Hepatocyte (in vitro differentiated cells): Measurements from ENCODE around the gene DHRS7B. TPM values are rescaled to one million over a fixed set of nuclear protein-coding genes. Genes with fewer than 3 reads are reported as not detected.

ENCODE experiments used
- DNase-seq: peaks from one replicate; pipeline ENCODE4 v3.0.0-alpha.2; 2016; ENCODE audit warnings: low spot score
- H2AFZ ChIP-seq: fragments of 200-600 bp; sonication (generic); 2 replicates; pipeline ENCODE4 v1.6.0; 2016; ENCODE audit warnings: antibody characterized with exemption, mild to moderate bottlenecking
- H3K27ac ChIP-seq: fragments of 200-600 bp; sonication (generic); 2 replicates; pipeline ENCODE4 v1.5.1; 2016; ENCODE audit warnings: mild to moderate bottlenecking
- H3K27me3 ChIP-seq: fragments of 200-600 bp; sonication (generic); 2 replicates; pipeline ENCODE4 v1.6.1; 2016
- H3K36me3 ChIP-seq: fragments of 200-600 bp; sonication (generic); replicated peaks from 2 replicates; pipeline ENCODE4 v1.5.1; 2016; ENCODE audit warnings: low read depth; ENCODE audit not compliant: insufficient read depth
- H3K4me1 ChIP-seq: fragments of 200-600 bp; sonication (generic); 2 replicates; pipeline ENCODE4 v1.5.1; 2016; ENCODE audit warnings: mild to moderate bottlenecking, moderate library complexity; ENCODE audit not compliant: insufficient read depth
- H3K4me2 ChIP-seq: fragments of 200-600 bp; sonication (generic); 2 replicates; pipeline ENCODE4 v1.6.0; 2016
- H3K4me3 ChIP-seq: fragments of 200-600 bp; sonication (generic); 2 replicates; pipeline ENCODE4 v1.5.1; 2016; ENCODE audit warnings: mild to moderate bottlenecking
- H3K79me2 ChIP-seq: fragments of 200-600 bp; sonication (generic); 2 replicates; pipeline ENCODE4 v1.6.0; 2017; ENCODE audit warnings: mild to moderate bottlenecking
- H3K9me2 ChIP-seq: fragments of 200-600 bp; sonication (generic); replicated peaks from 2 replicates; pipeline ENCODE4 v1.6.0; 2017; ENCODE audit warnings: mild to moderate bottlenecking; ENCODE audit not compliant: insufficient read depth
- H3K9me3 ChIP-seq: fragments of 200-600 bp; sonication (generic); 2 replicates; pipeline ENCODE4 v1.5.1; 2016; ENCODE audit warnings: low read depth, mild to moderate bottlenecking
- H4K20me1 ChIP-seq: fragments of 200-600 bp; sonication (generic); 2 replicates; pipeline ENCODE4 v1.6.0; 2016; ENCODE audit warnings: mild to moderate bottlenecking; ENCODE audit not compliant: insufficient read depth, poor library complexity, severe bottlenecking
- CTCF ChIP-seq: fragments of 200-600 bp; sonication (generic); IDR thresholded peaks from 2 replicates; pipeline ENCODE4 v1.5.1; 2016; ENCODE audit warnings: antibody characterized with exemption, mild to moderate bottlenecking; ENCODE audit not compliant: poor library complexity
- EZH2 ChIP-seq: fragments of 200-600 bp; sonication (generic); IDR thresholded peaks from 2 replicates; pipeline ENCODE4 v1.6.1; 2016; ENCODE audit warnings: antibody characterized with exemption, mild to moderate bottlenecking, borderline replicate concordance
- EZH2phosphoT487 ChIP-seq: fragments of 200-600 bp; sonication (generic); IDR thresholded peaks from one replicate; pipeline ENCODE4 v1.6.1; 2018; ENCODE audit warnings: antibody characterized with exemption, mild to moderate bottlenecking, low read depth, moderate library complexity; ENCODE audit not compliant: unreplicated experiment, severe bottlenecking
- WGBS: methylation state at CpG from one replicate; pipeline ENCODE4 v1.1.6; 2016; ENCODE audit warnings: low lambda C conversion rate; ENCODE audit errors: missing lambda C conversion rate; 5-methylcytosine and 5-hydroxymethylcytosine counted together
- polyA plus RNA-seq: library from polyadenylated mRNA; unstranded; fragments of >200 nt; fragmentation: Nextera tagmentation; extraction: Ambion mirVana; gene quantifications from 2 replicates; pipeline ENCODE4 v1.2.1, GENCODE V29; 2016
- total RNA-seq: library from RNA; depleted of rRNA; stranded (reverse); fragments of >200 nt; gene quantifications from 2 replicates; pipeline ENCODE4 v1.2.3, GENCODE V29; 2014

The DHRS7B gene
- 34.6 and 36.7 TPM in 2 replicates for total RNA-seq
- polyA plus RNA-seq = 46.2 and 55.6 TPM in 2 replicates

- Histone ChIP-seq H3K9me3 (no peaks in the 10 kb centered on the region), H3K79me2 (peaks cover 44% of the 10 kb centered on the region), H4K20me1 (no peaks in the 10 kb centered on the region), H3K27ac (peak within 1 kb of the TSS; percentile 96), H3K27me3 (no peaks in the 10 kb centered on the region), H2AFZ (peak within 1 kb of the TSS; percentile 85), H3K36me3 (no peaks in the 10 kb centered on the region), H3K4me2 (peak within 1 kb of the TSS; percentile 81), H3K4me1 (peaks cover 9% of the 10 kb centered on the region), H3K4me3 (peak within 1 kb of the TSS; percentile 69), H3K9me2 (no peaks in the 10 kb centered on the region)
- TF ChIP-seq EZH2phosphoT487 (no peak), CTCF (no peak), EZH2 (no peak)
- 3% methylated on average over 65 of the region's 66 CpGs for WGBS
- DNase-seq = peak; percentile 98
Measured at GRCh38 chr17:21126645-21127508, at the start of gene DHRS7B. TSS of gene DHRS7B (plus strand) at chr17:21126964. CDS start at chr17:21126972, 8 bp downstream.

- no peaks in the 10 kb centered on the region for H3K4me1 ChIP-seq
- WGBS = 85% methylated on average over 2 of the region's 2 CpGs
- H3K9me3 ChIP-seq = no peaks in the 10 kb centered on the region
- H3K4me2 ChIP-seq = no peak overlapping the region
- no peak overlapping the region for H3K27ac ChIP-seq
- DNase-seq = no peak
- H3K79me2 ChIP-seq = no peaks in the 10 kb centered on the region
- no peaks in the 10 kb centered on the region for H3K27me3 ChIP-seq
- H2AFZ ChIP-seq = no peak overlapping the region
- H4K20me1 ChIP-seq = no peaks in the 10 kb centered on the region
- no peaks in the 10 kb centered on the region for H3K36me3 ChIP-seq
- H3K9me2 ChIP-seq = no peaks in the 10 kb centered on the region
- no peak overlapping the region for H3K4me3 ChIP-seq
- TF ChIP-seq CTCF = no peak
Measured at GRCh38 chr17:21077281-21077680, 49.5 kb upstream of the DHRS7B start.

- Histone ChIP-seq H3K9me2 (no peaks in the 10 kb centered on the region), H3K4me1 (no peaks in the 10 kb centered on the region), H3K9me3 (no peaks in the 10 kb centered on the region), H4K20me1 (no peaks in the 10 kb centered on the region), H3K27me3 (no peaks in the 10 kb centered on the region), H2AFZ (no peak overlapping the region), H3K27ac (no peak overlapping the region), H3K4me2 (peak overlapping the region; percentile 33), H3K79me2 (no peaks in the 10 kb centered on the region), H3K4me3 (no peak overlapping the region), H3K36me3 (no peaks in the 10 kb centered on the region)
- no peak for DNase-seq
- 72% methylated on average over 11 of the region's 11 CpGs for WGBS
- TF ChIP-seq EZH2phosphoT487 = no peak
- no peak for TF ChIP-seq EZH2
- no peak for TF ChIP-seq CTCF
Measured at GRCh38 chr17:21078016-21078780, 48.6 kb upstream of the DHRS7B start.
